GM21717 (cell line): ENCODE measurements around the gene MPG.
A peak's percentile ranks its signal among the peaks of the same experiment; 100 is the strongest.

Source experiments
- ATAC-seq: cut with Tn5 transposase; IDR thresholded peaks from one replicate; pipeline ENCODE4 v1.9.1; 2021; ENCODE audit warnings: mild to moderate bottlenecking, moderate library complexity; ENCODE audit not compliant: unreplicated experiment

Gene MPG

DNA sequence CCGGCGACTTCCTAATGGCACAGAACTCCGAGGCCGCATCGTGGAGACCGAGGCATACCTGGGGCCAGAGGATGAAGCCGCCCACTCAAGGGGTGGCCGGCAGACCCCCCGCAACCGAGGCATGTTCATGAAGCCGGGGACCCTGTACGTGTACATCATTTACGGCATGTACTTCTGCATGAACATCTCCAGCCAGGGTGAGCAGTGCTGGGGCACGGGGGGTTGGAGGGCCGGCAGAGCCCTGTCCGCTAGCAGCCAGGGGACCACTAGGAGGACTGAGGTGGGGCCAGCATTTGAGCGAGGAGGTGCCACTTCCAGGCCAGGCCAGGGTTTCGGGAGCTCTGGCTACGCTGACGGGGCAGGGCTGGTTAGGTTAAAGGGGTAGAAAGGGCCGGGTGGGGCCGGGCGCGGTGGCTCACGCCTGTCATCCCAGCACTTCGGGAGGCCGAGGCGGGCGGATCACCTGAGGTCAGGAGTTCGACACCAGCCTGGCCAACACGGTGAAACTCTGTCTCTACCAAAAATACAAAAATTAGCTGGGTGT lies 5.1 kb downstream of the MPG start:
- ATAC-seq = no peak

GRCh38 chr16:83781-84615 lies 6.0 kb downstream of the MPG start:
- ATAC-seq = no peak

DNA sequence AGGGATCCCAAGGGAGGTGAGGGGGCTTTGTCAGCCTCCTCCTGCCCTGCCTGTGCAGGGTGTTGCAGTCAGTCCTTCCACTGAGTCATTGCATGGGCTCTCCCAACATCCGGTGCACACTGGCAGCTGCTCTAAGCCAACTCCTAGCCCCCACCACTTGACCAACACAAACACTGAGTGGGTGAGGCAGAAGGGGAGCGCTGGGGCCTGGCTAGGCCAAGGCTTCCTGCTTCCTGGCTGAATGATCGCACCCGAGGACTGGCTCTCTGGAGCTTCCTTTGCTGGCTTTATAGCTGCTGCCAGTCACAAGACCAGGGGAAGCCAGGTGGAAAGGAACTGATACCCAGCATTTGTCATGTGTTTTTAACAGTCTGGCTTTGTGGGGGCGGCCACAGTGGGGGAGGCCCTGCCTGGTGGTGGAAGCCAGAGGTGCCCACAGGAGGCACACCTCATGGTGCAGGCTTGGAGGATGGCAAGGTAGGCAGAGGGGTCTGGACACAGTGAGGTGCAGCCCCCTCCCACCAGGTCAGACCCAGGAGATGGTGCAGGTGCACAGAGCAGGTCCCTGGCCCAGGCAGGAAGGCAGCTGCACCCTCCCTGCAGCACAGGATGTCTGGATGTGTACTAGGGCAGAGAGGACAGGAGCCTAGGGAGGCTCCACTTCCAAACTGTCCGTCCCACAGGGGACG lies 6.8 kb downstream of the MPG start:
- no peak for ATAC-seq

GRCh38 chr16:85407-85782 lies 7.4 kb downstream of the MPG start:
- no peak for ATAC-seq

DNA sequence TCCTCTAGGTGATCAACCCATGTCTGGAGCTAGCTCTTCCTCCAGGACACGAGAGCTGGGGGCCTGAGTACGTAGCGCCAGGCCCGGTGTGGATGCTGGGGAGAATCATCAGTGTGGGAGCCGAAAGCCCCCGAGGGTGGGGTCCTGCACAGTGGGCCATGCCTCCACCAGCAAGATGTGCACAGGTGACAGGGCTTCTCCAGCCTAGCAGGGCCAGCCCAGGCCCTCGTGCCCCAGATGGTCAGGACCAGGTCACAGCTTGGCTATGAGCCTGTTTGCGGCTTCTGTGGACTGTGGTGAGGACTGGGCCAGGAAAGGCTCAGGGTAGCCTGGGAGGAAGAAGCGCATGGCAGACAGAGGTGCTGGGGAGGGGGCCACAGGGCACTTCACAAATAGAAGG lies 7.8 kb downstream of the MPG start:
- ATAC-seq = no peak

DNA sequence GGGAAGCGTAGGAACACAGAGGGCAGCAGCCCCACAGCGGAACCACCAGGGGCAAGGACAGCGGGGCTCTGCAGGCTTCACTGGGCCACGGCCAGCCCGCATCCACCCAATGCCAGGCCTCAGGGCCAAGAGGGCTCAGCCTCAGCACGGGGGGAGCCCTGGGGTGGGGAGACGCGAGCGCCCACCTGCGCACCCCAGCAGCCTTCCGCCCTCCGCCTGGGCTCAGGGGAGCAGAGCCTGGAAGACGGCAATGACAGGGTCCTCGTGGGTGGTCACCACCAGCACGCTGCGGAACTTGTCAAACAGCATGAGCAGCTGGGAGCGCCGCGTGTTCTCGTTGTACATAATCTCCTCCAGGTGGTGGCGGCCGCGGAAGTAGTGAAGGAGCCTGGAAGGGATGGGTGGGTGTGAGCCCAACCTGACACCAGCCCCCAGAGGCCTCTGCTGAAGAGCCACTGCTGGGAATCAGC lies 8.5 kb downstream of the MPG start:
- no peak for ATAC-seq

GRCh38 chr16:88613-89012 lies 10.6 kb downstream of the MPG start:
- ATAC-seq = no peak

- ATAC-seq = no peak
Measured at GRCh38 chr16:89391-90302, 11.6 kb downstream of the MPG start.

GRCh38 chr16:91484-91883 lies 13.5 kb downstream of the MPG start:
- no peak for ATAC-seq

GRCh38 chr16:92431-93339 lies 14.7 kb downstream of the MPG start:
- ATAC-seq = no peak

- no peak for ATAC-seq
Measured at GRCh38 chr16:94918-95265, 16.9 kb downstream of the MPG start.

DNA sequence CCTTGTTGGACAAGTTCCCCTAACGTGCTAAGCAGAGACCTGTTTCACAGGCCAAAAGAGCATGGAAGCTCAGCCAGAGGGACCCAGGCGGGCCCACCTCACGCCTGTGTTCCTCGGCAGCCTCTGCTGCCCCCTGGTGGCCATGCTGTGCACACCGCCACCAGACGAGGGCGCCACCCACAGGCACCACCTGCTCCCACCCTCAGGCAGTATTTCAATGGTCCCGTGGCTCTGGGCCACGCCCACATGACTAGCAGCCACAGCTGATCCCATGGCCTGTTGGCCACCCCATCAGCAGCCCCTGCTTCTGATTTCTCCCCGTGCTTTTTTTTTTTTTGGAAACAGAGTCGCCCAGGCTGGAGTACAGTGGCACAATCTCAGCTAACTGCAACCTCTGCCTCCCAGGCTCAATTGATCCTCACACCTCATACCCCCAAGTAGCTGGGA lies 18.9 kb downstream of the MPG start:
- peak; percentile 42 for ATAC-seq

DNA sequence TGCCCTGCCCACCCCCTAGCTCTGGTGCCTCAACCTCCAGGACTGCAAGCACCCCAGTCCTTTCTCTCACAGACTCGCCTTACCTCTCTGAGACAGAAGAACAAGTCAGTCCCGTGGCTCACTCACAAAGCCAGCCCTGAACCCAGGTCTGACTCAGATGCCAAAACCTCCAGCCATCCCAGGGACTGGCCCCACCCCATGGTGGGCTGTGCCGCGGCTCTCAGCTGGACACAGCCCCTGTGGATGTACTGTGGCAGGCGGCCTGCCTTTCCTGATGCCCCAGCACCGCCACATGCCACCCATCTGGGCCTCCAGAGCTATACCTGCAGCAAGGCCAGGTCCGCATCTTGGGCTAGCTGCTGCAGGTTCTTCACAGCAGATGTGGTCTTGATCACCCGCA lies 19.8 kb downstream of the MPG start:
- ATAC-seq = no peak

- ATAC-seq = no peak
Measured at GRCh38 chr16:100989-101388, 23.0 kb downstream of the MPG start.

- no peak for ATAC-seq
Measured at GRCh38 chr16:101586-101985, 23.6 kb downstream of the MPG start.

DNA sequence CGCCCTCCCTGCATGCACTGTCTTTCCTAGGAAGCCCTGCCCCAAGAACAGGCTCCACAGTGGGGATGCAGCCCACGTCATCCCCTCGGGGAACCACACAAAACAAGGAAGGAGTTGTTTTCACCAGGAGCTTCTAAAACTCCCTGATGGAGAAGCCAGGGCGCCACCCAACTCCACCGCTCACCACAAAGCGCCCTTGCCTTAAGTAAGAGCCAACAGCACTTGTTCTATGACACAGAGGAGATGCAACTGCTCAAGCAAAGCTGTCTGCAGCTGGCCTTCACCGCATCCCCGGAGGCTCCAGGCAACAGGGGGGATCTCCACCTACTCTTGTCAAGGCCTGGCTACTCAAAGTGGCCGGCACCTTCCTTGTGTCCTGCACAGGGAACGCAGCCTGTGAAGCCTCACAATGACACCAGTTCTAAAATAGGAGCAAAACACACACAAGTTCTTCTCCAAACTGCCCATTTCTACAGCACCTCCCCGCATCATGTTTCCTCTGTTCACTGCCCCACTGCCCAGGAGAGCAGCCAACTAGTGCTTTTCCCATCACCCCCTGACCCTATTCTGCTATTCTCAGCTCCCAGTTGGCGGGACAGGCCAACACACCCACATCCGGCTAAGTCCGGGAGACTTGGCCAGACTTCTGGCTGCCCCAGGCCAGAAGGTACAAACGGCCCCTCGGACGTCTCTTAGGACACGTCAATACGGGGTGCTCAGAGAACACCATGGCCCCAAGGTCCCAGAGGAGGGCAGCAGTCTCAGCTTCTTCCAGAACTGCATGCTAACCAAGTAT lies 24.2 kb downstream of the MPG start:
- ATAC-seq = no peak

GRCh38 chr16:104355-104754 lies 26.3 kb downstream of the MPG start:
- no peak for ATAC-seq

- ATAC-seq = no peak
Measured at GRCh38 chr16:104928-105327, 26.9 kb downstream of the MPG start.

DNA sequence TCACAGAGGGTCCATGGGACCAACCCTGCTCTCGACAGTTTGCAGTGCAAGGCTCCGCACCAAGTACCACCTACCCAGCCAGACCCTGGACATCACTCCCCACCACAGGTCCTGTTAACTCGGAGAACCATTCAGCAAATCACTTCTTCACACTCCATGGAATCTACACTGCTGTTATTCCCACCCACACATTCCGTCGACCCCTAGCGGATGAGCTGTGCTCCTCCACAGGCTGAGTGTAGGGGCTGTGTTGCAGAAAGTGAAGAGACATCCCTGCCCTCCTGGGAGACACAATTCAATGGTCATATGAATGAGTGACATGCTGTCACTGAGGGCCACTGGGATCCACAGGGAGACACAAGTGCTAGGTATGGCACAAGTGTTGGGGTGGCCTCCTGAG lies 27.5 kb downstream of the MPG start:
- no peak for ATAC-seq
